ENCODE data around the gene MAP6.

GRCh38 chr11:75665126-75665525 lies 3.7 kb downstream of the MAP6 start:
- TF ChIP-seq EZH2phosphoT487 (conservative IDR thresholded peaks at IDR 0.05; ENCODE audit: low read length) (no peak), CTCF (IDR thresholded peaks at IDR 0.05; ENCODE audit: insufficient read depth, low read length, poor library complexity, severe bottlenecking) (no peak)

Data from SU-DHL-6 (cell line).